ENCODE measurements around the gene KCNAB2. TPM values are rescaled to one million over a fixed set of nuclear protein-coding genes. Genes with fewer than 3 reads are reported as not detected.

The KCNAB2 gene
- total RNA-seq, 1 donor from 2014 or later = 7.2 TPM

DNA sequence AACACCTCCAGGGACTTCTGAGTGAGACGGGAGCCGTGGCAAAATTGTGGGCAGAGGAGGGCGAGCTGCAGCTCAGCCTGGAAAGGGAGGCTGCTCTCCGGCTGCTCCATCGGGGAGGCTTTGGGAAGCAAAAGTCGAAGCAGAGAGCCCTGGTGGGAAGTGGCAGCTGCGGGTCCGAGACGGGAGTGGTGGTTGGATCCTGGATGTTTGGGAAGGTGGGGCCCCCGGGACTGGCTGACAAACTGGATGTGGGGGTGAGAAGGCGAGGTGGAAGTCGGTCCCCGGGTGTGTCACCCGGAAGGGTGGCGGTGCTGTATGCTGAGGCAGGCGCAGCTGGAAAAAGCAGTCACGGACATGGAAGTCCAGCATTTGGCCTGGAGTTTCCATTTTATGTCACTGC lies 52.1 kb downstream of the KCNAB2 start:
- no peak overlapping the region for H3K27ac Mint-ChIP-seq

DNA sequence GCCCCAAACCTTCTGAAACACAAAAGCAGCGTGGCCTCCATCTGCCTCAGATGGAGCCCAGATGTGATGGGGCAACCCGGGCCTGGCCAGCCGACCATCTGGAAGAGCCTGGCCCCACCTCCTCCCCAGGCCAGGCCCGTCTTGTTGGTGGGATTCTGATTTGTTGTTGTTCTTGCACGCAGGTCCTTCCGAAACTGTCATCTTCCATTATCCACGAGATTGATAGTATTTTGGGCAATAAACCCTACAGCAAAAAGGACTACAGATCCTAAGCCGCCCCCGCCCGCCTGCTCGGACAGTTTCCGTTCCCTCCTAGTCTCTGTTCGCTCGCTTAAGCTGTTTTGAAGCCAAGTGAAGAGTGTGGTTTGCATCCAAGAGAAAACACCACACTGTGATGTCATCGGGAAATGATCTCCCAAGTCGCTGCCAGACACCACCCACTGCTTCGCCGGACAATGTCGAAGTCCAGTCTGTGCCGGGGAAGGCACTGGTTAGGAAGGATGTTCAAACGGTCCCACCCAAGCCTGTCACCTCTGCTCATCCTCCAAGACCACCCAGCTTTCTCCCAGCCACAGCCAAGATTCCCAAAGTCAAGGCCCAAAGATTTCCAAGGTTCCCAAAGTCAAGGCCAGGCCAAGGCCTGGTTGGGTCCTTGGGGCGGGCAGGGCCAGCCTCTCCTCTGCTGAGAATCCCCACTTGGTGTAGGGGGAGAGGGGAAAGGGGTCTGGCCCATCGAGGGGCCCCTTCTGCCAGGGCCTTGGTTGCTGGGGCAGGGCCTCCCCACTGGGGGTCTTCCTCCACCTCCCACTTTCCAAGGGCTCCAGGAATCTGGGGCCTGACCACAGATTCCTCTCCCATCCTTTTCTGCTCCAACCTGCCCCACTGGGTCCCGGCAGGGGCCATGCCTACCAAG lies 52.9 kb downstream of the KCNAB2 start:
- peaks cover 14% of the 10 kb centered on the region for H3K4me1 Mint-ChIP-seq (ENCODE audit: unreplicated experiment)
- H3K36me3 Mint-ChIP-seq = no peaks in the 10 kb centered on the region
- no peak for DNase-seq (ENCODE audit: extremely low spot score, unreplicated experiment)
- no peaks in the 10 kb centered on the region for H3K9me3 Mint-ChIP-seq
- peaks cover 5% of the 10 kb centered on the region for H3K27me3 Mint-ChIP-seq
- H3K27ac Mint-ChIP-seq = no peak overlapping the region
- TF ChIP-seq, protein P1, sequence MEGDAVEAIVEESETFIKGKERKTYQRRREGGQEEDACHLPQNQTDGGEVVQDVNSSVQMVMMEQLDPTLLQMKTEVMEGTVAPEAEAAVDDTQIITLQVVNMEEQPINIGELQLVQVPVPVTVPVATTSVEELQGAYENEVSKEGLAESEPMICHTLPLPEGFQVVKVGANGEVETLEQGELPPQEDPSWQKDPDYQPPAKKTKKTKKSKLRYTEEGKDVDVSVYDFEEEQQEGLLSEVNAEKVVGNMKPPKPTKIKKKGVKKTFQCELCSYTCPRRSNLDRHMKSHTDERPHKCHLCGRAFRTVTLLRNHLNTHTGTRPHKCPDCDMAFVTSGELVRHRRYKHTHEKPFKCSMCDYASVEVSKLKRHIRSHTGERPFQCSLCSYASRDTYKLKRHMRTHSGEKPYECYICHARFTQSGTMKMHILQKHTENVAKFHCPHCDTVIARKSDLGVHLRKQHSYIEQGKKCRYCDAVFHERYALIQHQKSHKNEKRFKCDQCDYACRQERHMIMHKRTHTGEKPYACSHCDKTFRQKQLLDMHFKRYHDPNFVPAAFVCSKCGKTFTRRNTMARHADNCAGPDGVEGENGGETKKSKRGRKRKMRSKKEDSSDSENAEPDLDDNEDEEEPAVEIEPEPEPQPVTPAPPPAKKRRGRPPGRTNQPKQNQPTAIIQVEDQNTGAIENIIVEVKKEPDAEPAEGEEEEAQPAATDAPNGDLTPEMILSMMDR (conservative IDR thresholded peaks at IDR 0.05) = no peak
- H3K4me3 Mint-ChIP-seq = no peak overlapping the region

More for the DNA sequence above, 52.1 kb downstream of the KCNAB2 start:
- H3K4me3 Mint-ChIP-seq = no peak overlapping the region
- no peak for DNase-seq (ENCODE audit: extremely low spot score, unreplicated experiment)
- peaks cover 14% of the 10 kb centered on the region for H3K4me1 Mint-ChIP-seq (ENCODE audit: unreplicated experiment)
- H3K9me3 Mint-ChIP-seq = no peaks in the 10 kb centered on the region
- no peaks in the 10 kb centered on the region for H3K36me3 Mint-ChIP-seq
- TF ChIP-seq, protein P1 (conservative IDR thresholded peaks at IDR 0.05) = no peak
- peaks cover 5% of the 10 kb centered on the region for H3K27me3 Mint-ChIP-seq

DNA sequence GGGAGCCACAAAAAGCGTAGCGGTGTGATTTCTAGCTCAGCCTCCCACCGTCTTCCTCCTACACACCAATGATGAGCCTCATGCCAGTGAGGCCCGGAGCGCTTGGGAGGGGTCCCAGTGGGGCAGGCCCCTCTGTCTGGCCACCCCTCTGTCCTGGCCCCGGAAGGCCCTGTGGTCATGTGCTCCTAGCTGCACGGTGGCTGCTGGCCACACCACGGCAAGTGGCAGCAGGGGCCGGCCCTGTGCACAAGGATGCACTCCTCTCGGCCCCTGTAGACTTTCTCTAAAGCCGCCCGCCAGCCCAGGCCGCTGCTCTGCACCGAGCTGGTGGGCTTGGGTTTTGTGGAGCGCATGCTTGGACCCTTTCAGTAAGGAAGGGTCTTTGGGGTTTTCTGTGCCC lies 53.6 kb downstream of the KCNAB2 start:
- no peak for DNase-seq (ENCODE audit: extremely low spot score, unreplicated experiment)
- H3K4me3 Mint-ChIP-seq = no peak overlapping the region
- TF ChIP-seq, protein P1 (conservative IDR thresholded peaks at IDR 0.05) = no peak
- H3K27ac Mint-ChIP-seq = no peak overlapping the region
- H3K9me3 Mint-ChIP-seq = no peaks in the 10 kb centered on the region
- H3K4me1 Mint-ChIP-seq (ENCODE audit: unreplicated experiment) = peaks cover 9% of the 10 kb centered on the region
- no peaks in the 10 kb centered on the region for H3K36me3 Mint-ChIP-seq
- peaks cover 2% of the 10 kb centered on the region for H3K27me3 Mint-ChIP-seq

DNA sequence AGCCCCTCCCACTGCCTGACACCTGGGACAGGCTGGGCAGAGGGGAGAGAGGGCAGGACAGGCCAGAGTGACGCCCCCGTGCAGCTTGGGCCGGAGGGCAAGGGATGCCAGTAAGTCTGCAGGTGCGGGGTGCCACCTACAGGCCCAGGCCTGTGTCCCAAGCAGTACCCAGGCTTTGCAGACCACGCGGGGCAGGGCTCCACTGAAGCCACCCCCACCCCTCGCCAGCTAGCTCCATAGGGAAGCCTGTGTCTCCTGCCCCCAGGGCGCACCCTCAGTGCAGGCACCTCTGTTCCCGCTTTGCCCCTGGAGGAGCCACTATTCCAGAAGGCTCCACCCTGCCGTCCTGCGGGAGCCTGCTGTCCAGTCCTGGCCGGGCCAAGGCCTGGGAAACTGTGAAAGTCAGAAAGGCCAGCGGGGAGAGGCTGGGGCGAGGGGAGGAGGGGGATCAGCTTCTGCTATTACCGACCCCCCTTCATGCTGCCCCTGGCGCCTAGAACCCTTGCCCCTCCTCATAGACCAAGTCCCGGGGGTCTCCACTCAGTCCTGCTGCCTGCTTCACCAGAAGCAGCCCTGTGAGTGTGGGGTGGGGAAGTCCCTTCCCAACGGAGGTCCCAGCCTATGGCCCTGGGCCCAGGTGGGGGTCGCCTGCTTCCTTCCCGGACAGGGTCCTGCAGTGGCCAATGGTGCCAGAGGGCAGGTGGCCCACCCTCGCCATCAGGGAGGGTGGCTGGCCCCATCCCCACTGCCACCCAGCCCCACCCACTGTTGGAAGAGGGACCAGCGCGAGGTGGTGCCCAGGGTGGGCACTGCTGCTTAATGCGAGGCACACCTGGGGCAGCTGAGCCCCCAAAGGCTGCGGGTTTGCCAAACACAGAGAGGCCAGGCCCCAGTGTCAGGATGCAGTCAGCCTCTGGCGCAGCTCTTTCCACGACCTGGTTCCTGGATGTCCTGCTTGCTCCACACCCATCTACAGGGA lies 54.4 kb downstream of the KCNAB2 start:
- no peak overlapping the region for H3K4me3 Mint-ChIP-seq
- peaks cover 2% of the 10 kb centered on the region for H3K27me3 Mint-ChIP-seq
- no peaks in the 10 kb centered on the region for H3K9me3 Mint-ChIP-seq
- no peaks in the 10 kb centered on the region for H3K36me3 Mint-ChIP-seq
- H3K27ac Mint-ChIP-seq = no peak overlapping the region
- TF ChIP-seq, protein P1 (conservative IDR thresholded peaks at IDR 0.05) = no peak
- H3K4me1 Mint-ChIP-seq (ENCODE audit: unreplicated experiment) = peaks cover 9% of the 10 kb centered on the region
- no peak for DNase-seq (ENCODE audit: extremely low spot score, unreplicated experiment)

DNA sequence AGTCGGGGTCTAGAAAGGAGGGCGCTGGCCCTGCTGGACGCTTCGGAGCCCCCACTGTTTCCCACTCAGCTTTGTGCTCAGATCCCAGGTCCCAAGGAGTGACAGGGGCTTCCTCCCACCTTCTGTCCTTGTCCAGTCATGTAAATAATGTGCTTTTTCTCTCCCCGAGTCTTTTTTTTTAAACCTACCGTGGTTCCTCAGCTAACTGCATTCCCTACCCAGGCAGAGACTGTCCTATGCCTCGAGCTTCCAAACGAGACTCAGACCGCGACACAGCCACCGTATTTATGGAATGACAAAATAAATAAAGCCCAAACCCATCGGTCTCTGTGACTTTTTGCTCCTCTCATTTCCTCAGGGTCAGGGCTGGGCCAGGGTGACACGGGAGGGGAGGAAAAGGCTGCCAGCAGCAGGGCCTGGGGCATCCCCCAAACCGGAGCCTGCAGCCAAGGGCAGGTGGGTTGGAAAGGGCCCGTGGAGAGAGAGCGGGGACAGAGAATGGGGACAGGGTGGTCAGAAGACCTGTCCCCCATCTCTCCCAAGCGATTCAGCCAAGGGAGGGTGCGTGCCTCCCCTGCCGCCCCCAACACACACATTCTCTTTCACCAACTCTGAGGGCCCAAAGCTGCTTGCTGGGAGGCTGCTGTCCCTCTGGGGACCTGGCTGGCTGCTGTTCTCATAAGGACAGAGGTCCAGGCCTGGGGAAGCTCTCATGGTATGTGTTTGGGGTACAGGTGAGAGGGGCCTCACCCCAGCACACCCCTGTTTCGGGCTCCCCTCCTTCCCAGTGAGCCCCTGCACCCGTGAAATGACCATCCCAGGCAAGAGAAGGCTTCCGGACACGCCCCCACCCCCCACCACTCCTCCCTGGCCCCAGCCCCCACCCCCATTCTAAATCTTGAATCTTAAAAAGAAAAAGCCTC lies 55.4 kb downstream of the KCNAB2 start:
- Mint-ChIP-seq H3K27me3 (peaks cover 2% of the 10 kb centered on the region), H3K36me3 (no peaks in the 10 kb centered on the region), H3K27ac (no peak overlapping the region), H3K4me3 (no peak overlapping the region), H3K4me1 (ENCODE audit: unreplicated experiment) (peaks cover 9% of the 10 kb centered on the region), H3K9me3 (no peaks in the 10 kb centered on the region)
- no peak for DNase-seq (ENCODE audit: extremely low spot score, unreplicated experiment)
- TF ChIP-seq, protein P1 (conservative IDR thresholded peaks at IDR 0.05) = no peak

Data from type B pancreatic cell (in vitro differentiated cells).